Myocyte (in vitro differentiated cells): ENCODE measurements around the gene UPK1A. TPM values are rescaled to one million over a fixed set of nuclear protein-coding genes. Genes with fewer than 3 reads are reported as not detected.
"Not testable (repeated sequence)": the region's sequence is repeated elsewhere in the genome, so short reads cannot be mapped to it uniquely, and the experiment has no call there.

ENCODE experiments used
- DNase-seq: peaks from one replicate; pipeline ENCODE4 v3.0.0-alpha.2; 2012; ENCODE audit warnings: low read depth
- total RNA-seq: library from RNA; depleted of rRNA; stranded (reverse); fragments of >200 nt; gene quantifications from 2 replicates; pipeline ENCODE4 v1.2.3, GENCODE V29; 2014

The UPK1A gene
- total RNA-seq, 1 donor from 2014 or later, result not detected

- DNase-seq, result peak; percentile 90
Observed at GRCh38 chr19:35644206-35644986, 21.9 kb upstream of the UPK1A start.

- peak; percentile 55 for DNase-seq
Observed at GRCh38 chr19:35644987-35645679, 21.2 kb upstream of the UPK1A start.

- DNase-seq, result no peak
Observed at GRCh38 chr19:35645680-35646511, 20.4 kb upstream of the UPK1A start.

- peak; percentile 98 for DNase-seq
Observed at GRCh38 chr19:35648017-35648961, 18.0 kb upstream of the UPK1A start, which contains the start of gene COX6B1. Gene COX6B1, plus strand, starts transcription at chr19:35648323. Its CDS starts 2,921 bp downstream, at chr19:35651244.

- no peak for DNase-seq
Observed at GRCh38 chr19:35650581-35650980, 15.7 kb upstream of the UPK1A start.

- not testable (repeated sequence) for DNase-seq
Observed at GRCh38 chr19:35654828-35655227, 11.5 kb upstream of the UPK1A start.

- no peak for DNase-seq
Observed at GRCh38 chr19:35655600-35655999, 10.7 kb upstream of the UPK1A start.

- no peak for DNase-seq
Observed at GRCh38 chr19:35656700-35657099, 9.6 kb upstream of the UPK1A start.

GRCh38 chr19:35657904-35658700 is 8.2 kb upstream of the UPK1A start:
- DNase-seq, result peak; percentile 26

GRCh38 chr19:35661995-35662340 is 4.3 kb upstream of the UPK1A start:
- DNase-seq, result no peak

GRCh38 chr19:35663981-35664380 is 2.3 kb upstream of the UPK1A start:
- DNase-seq, result no peak

GRCh38 chr19:35665157-35665556 is 1.2 kb upstream of the UPK1A start:
- no peak for DNase-seq

- no peak for DNase-seq
Observed at GRCh38 chr19:35665604-35666003, 713 bp upstream of the UPK1A start.

GRCh38 chr19:35669566-35669965 is 3.2 kb downstream of the UPK1A start:
- DNase-seq, result no peak

GRCh38 chr19:35669974-35670373 is 3.7 kb downstream of the UPK1A start:
- DNase-seq, result no peak

- no peak for DNase-seq
Observed at GRCh38 chr19:35670686-35671085, 4.4 kb downstream of the UPK1A start.

GRCh38 chr19:35671818-35672217 is 5.5 kb downstream of the UPK1A start:
- DNase-seq, result no peak

- DNase-seq, result peak; percentile 41
Observed at GRCh38 chr19:35673121-35673804, 6.9 kb downstream of the UPK1A start.

GRCh38 chr19:35675589-35676140 is 9.3 kb downstream of the UPK1A start:
- no peak for DNase-seq
